Activated T-cell treated with anti-CD3 and anti-CD28 coated beads for 1 hour (primary cell): Measurements from ENCODE around the gene COQ3.
"Not testable (repeated sequence)": the region's sequence is repeated elsewhere in the genome, so short reads cannot be mapped to it uniquely, and the experiment has no call there.

Experiments
- DNase-seq: peaks from one replicate; pipeline ENCODE4 v3.0.0-alpha.2; 2020; ENCODE audit warnings: low read depth

COQ3 gene

DNA sequence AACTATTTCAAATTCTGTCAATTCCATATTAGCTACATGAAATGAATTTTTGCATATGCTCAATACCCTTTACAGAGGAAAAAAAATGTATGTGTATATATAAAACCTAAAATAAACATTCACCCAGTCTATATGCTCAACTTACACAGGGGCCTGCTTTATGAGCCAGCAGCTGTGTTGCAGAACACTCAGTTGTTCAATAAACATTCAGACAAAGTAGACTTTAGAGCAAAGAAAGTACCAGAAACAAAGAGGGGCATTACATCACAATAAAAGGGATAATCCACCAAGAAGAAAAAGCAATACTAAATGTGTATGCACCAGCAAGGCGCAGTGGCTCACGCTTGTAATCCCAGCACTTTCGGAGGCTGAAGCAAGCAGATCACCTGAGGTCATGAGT is 9.5 kb downstream of the COQ3 start:
- DNase-seq = no peak

GRCh38 chr6:99378636-99379035 is 15.4 kb downstream of the COQ3 start:
- no peak for DNase-seq

GRCh38 chr6:99369533-99369932 is 24.5 kb downstream of the COQ3 start:
- DNase-seq = no peak

DNA sequence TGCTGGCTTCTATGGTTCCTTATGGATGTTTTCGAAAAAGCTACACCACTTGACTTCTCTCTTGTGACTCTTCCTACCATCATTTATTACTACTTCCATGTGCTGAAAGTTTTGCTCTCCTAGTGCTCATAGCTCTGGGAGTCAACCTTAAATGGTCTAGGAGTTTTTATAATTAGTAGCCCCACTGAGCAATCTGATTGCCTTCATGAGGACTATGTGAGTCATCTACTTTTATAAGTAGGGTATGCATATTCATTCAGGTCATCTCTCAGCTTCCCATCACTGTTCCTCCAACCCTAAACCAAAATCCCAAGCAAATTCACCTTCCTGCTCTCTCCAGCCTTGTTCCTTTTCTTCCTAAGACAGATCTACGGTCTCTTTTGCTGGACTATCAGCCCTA is 27.1 kb downstream of the COQ3 start:
- DNase-seq = no peak

DNA sequence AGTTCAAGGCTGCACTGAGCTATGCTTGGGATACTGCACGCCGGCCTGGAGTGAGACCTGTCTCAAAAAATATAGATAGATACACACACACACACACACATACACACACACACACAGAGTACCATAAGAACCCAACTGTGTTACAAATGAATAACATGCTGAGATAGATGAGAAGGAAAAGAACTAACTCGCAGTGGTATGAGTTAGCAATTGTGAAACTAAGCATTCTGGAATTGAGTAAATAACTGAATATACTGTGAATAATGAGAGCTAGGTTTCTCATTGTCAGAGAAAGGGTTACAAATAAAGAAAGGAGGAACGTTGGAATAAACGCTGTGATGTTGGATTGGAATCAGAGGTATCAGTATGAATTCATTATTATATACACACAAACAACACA is 30.0 kb downstream of the COQ3 start:
- no peak for DNase-seq

DNA sequence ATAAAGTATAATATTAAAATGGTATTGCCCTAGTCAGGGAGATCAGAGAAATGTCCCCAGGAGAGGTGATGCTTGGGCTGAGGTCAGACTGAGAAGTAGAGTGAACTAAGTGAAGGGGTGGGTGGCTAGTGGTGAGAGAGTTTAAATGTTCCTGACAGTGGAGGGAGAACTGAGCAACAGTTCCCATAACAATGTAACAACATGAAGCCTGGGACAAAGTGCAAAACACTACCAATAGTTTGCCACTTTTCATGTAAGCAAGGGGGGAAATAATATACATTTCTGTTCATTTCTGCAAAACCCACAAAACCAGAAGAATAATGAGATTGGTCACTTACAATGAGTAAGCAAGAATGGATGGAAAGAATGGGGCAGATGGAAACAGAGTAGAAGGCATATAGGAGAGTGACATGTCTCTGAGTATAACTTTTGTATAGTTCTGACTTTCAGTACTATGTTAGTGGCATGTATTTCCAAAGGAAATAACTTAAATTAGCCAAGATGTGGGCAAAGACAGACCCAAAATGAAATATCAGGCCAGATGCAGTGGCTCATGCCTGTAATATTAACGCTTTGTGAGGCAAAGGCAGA is 31.2 kb downstream of the COQ3 start:
- no peak for DNase-seq

- DNase-seq = no peak
These were observed 34.2 kb downstream of the COQ3 start for GRCh38 chr6:99359800-99360199.

DNA sequence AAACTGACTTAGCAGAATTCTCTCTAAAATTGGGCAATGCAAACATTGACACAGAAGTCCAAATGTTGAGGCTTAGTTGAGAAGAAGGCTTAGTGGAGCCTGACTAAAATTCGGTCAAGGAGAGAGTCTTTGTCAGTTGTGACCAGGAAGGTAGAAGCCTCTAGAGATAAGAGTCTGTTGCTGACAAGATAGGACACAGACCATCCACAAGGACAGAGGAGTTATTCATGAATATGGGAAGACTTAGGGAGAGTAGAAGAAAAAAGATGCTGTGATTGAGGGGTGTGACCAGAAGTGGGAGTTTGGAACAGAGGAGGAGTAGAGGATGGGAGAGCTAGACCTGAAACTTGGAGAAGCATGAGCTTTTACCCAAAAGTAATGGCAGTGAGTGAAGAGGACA is 37.4 kb downstream of the COQ3 start:
- DNase-seq = no peak

GRCh38 chr6:99354983-99355382 is 39.0 kb downstream of the COQ3 start:
- DNase-seq = no peak

DNA sequence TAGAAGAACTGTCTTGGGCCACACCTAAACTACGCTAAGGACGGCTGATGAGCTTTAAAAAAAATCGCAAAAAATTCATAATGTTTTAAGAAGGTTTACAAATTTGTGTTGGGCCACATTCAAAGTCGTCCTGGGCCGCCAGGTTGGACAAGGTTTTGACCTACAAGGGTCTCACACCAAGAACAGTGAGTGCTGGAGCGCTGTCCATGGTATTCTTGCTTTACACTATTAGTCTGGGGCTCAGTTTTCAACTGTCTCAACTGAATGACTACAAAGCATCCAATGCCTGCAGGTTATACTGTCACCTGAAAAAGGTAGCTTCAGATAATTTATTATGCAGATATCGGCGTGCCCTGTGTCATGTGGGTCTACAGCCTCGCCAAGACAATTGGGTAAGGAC is 40.9 kb downstream of the COQ3 start:
- no peak for DNase-seq

- no peak for DNase-seq
These were observed 43.4 kb downstream of the COQ3 start for GRCh38 chr6:99350573-99350972.

DNA sequence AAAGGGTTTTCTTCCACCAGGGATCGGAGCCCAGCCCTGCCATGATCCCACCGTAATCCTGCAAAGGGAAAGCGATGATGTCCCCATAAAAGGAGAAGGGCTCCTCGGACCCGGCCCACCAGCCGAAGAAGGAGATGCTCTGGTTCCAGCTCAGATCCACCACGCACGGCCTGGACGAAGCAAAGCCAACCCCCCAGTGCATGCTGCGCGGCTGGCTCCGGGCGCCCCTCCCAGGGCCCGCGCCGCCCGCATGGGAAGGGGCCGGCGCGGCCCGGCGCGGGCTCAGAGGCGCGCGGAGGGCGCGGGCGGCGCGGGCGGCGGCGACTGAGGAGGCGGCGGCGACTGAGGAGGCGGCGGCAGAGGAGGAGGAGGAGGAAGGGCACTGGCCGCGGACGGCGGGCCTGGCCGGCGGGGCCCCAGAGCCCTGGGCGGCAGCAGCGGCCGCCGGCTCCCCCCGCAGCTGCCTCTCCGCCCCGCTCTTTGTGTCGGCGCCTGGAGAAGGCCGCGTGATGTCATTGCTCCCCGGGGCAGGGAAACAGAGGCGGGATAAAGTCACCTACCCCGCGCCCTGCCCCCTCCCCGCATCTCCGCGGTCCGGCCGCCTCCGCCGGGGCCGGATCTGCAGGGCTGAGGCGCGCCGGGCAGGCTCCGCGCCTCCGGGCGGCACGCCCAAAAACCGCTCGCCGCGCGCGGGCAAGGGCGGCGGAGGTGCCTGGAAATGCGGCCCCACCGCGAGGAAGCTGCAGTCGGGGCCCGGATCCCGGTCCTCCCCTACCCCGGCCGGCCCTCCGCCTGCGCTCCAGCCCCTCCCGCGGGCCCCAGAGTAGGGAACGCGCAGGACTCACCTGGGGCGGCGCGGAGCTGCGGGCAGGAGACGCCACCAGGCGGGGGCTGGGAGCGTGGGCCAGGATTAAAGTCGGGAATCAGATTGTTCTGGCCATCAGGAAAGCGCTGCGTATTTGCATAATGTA is 44.5 kb downstream of the COQ3 start, which contains the start of gene FAXC:
Gene FAXC (minus strand): TSS at position 504 of the 971 bp plus-strand sequence. CDS start 302 bp downstream, at position 202.
- DNase-seq = no peak

DNA sequence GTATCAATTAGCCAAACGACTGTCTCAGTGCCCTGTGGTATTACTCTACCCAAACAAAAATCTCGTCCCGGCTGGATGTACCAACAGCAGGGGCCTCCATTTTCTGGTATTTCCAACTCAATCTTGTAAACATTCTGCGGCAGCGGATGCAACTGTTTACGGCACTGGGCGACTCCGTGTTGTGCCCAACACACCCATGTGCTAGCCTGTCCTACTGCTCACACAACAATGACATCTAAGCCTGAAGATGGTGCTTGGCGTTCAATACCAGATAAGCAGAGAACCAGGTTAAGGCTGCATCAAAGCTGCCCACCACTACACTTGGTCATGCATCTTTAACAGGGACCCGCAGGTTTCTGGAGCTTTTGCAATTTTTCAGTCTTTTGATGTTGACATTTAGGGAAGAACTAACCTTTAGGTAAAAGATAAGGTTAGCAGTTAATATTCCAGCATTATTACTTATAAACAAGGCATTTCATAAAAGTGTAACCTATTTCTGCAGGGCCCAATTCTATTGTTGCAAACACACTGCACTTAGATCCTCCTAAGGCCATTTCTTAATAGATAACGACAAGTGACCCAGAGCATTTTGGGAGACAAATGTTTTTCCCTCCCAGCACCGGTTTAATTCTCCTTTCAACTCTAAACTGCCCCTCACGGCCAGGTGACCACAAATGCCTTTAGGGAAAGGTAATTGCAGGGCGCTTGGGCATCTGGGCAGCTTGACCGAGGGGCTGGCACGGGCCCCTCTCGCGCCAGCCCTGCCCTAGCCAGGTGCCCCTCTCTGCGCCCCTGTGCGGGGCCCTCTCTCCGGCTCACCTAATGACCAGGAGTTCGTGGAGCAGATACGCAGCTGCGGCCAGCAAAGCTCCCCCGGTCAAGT is 45.5 kb downstream of the COQ3 start:
- DNase-seq = no peak

DNA sequence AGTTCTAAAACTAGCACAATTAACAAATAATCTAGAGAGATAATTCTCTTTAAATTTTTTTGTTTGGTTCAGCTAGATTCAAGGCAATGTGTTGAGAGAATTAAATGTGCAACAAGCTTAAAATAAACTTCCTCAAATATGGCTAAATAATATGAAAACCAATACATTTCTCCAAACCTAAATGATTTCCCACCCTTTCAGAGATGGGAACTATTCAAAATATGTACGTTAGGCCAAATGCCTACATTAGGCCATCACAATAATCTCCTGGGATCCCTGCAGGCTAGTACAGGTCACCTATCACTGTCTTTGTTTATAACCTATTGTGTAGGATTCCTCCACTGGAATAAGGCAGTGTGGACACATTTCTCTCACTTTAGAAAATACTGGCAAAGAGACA is 46.2 kb downstream of the COQ3 start:
- DNase-seq = no peak

- DNase-seq = no peak
These were observed 47.4 kb downstream of the COQ3 start for GRCh38 chr6:99346595-99346994.

GRCh38 chr6:99345164-99345563 is 48.8 kb downstream of the COQ3 start:
- no peak for DNase-seq

- DNase-seq = no peak
These were observed 49.7 kb downstream of the COQ3 start for GRCh38 chr6:99344289-99344688.

GRCh38 chr6:99341862-99342455 is 52.0 kb downstream of the COQ3 start:
- DNase-seq = no peak

- no peak for DNase-seq
These were observed 55.8 kb downstream of the COQ3 start for GRCh38 chr6:99338188-99338587.

GRCh38 chr6:99335298-99335697 is 58.7 kb downstream of the COQ3 start:
- not testable (repeated sequence) for DNase-seq

GRCh38 chr6:99334526-99335127 is 59.4 kb downstream of the COQ3 start:
- no peak for DNase-seq

- no peak for DNase-seq
These were observed 60.9 kb downstream of the COQ3 start for GRCh38 chr6:99333068-99333467.
